ENCODE measurements around the gene VGF.

The VGF gene

GRCh38 chr7:101126651-101127459 is 38.5 kb downstream of the VGF start, which contains the start of gene SERPINE1 (continued):
- no peak for TF ChIP-seq REST (tag by site-specific recombination; IDR thresholded peaks at IDR 0.05)
- TF ChIP-seq, protein P1, sequence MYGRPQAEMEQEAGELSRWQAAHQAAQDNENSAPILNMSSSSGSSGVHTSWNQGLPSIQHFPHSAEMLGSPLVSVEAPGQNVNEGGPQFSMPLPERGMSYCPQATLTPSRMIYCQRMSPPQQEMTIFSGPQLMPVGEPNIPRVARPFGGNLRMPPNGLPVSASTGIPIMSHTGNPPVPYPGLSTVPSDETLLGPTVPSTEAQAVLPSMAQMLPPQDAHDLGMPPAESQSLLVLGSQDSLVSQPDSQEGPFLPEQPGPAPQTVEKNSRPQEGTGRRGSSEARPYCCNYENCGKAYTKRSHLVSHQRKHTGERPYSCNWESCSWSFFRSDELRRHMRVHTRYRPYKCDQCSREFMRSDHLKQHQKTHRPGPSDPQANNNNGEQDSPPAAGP (tag by site-specific recombination; IDR thresholded peaks at IDR 0.05) = no peak
- TF ChIP-seq CTCF (tag by site-specific recombination; IDR thresholded peaks at IDR 0.05) = peak; percentile 39; the same call in 1 of the 2 replicates
- TF ChIP-seq HOXC10 (CRISPR knock-in tag; IDR thresholded peaks at IDR 0.05) = no peak
- no peak for TF ChIP-seq ZNF121 (tag by site-specific recombination; IDR thresholded peaks at IDR 0.05)
- no peak for TF ChIP-seq ZNF239 (tag by site-specific recombination; IDR thresholded peaks at IDR 0.05)
- no peak for TF ChIP-seq ZBTB44 (tag by site-specific recombination; IDR thresholded peaks at IDR 0.05)
- TF ChIP-seq ZNF354C (tag by site-specific recombination; IDR thresholded peaks at IDR 0.05; ENCODE audit: borderline replicate concordance, low read depth) = no peak
- peak; percentile 76 for TF ChIP-seq KLF9 (tag by site-specific recombination; IDR thresholded peaks at IDR 0.05; ENCODE audit: low read depth)
- no peak for TF ChIP-seq SCRT1 (tag by site-specific recombination; IDR thresholded peaks at IDR 0.05; ENCODE audit: borderline replicate concordance)
- TF ChIP-seq ZNF362 (tag by site-specific recombination; IDR thresholded peaks at IDR 0.05) = no peak; the same call in none of the 2 replicates
- TF ChIP-seq ZNF501 (tag by site-specific recombination; IDR thresholded peaks at IDR 0.05) = peak; percentile 43; the same call in 1 of the 2 replicates
- peak; percentile 64; the same call in 1 of the 2 replicates for TF ChIP-seq KLF16 (tag by site-specific recombination; IDR thresholded peaks at IDR 0.05)
- TF ChIP-seq ZNF112 (tag by site-specific recombination; IDR thresholded peaks at IDR 0.05) = no peak
- 0 out of 2 replicates have a peak, but pooled peaks have one; percentile 32 for TF ChIP-seq ZBTB7A (tag by site-specific recombination; IDR thresholded peaks at IDR 0.05; ENCODE audit: low read depth)
- TF ChIP-seq, protein P2, sequence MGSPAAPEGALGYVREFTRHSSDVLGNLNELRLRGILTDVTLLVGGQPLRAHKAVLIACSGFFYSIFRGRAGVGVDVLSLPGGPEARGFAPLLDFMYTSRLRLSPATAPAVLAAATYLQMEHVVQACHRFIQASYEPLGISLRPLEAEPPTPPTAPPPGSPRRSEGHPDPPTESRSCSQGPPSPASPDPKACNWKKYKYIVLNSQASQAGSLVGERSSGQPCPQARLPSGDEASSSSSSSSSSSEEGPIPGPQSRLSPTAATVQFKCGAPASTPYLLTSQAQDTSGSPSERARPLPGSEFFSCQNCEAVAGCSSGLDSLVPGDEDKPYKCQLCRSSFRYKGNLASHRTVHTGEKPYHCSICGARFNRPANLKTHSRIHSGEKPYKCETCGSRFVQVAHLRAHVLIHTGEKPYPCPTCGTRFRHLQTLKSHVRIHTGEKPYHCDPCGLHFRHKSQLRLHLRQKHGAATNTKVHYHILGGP (tag by site-specific recombination; IDR thresholded peaks at IDR 0.05) = no peak
- TF ChIP-seq ZNF792 (tag by site-specific recombination; IDR thresholded peaks at IDR 0.05) = no peak; the same call in 1 of the 2 replicates
- TF ChIP-seq ZNF221 (tag by site-specific recombination; IDR thresholded peaks at IDR 0.05; ENCODE audit: borderline replicate concordance) = no peak
- no peak for TF ChIP-seq ZNF707 (tag by site-specific recombination; IDR thresholded peaks at IDR 0.05)
- TF ChIP-seq ZBTB6 (tag by site-specific recombination; IDR thresholded peaks at IDR 0.05) = no peak
- peak; percentile 53 for TF ChIP-seq SP2 (tag by site-specific recombination; IDR thresholded peaks at IDR 0.05)
- no peak for TF ChIP-seq ZNF610 (tag by site-specific recombination; IDR thresholded peaks at IDR 0.05; ENCODE audit: borderline replicate concordance)
- peak; percentile 58; the same call in 1 of the 2 replicates for TF ChIP-seq KLF10 (tag by site-specific recombination; IDR thresholded peaks at IDR 0.05)
- no peak for TF ChIP-seq SALL2 (tag by site-specific recombination; IDR thresholded peaks at IDR 0.05; ENCODE audit: borderline replicate concordance)
- TF ChIP-seq YY1 (tag by site-specific recombination; IDR thresholded peaks at IDR 0.05) = no peak
- no peak for TF ChIP-seq FEZF1 (tag by site-specific recombination; IDR thresholded peaks at IDR 0.05)

Measured in HEK293 (cell line).